OCI-LY7 (cell line): Measurements from ENCODE around the gene BMAL1.

Experiments
- EZH2phosphoT487 ChIP-seq: fragments of 200-600 bp; sonication (generic); IDR thresholded peaks from 2 replicates; pipeline ENCODE4 v1.6.1; 2018; ENCODE audit warnings: low read depth, borderline replicate concordance, mild to moderate bottlenecking, mixed run types, antibody characterized with exemption, low read length, moderate library complexity, mixed read lengths
- TF ChIP-seq, protein P1 (sequence below): fragments of 200-600 bp; sonication (generic); conservative IDR thresholded peaks from 2 replicates; pipeline ENCODE4 v1.5.1; 2014; ENCODE audit warnings: mild to moderate bottlenecking, antibody characterized with exemption, low read length, moderate library complexity, mixed read lengths

DNA sequence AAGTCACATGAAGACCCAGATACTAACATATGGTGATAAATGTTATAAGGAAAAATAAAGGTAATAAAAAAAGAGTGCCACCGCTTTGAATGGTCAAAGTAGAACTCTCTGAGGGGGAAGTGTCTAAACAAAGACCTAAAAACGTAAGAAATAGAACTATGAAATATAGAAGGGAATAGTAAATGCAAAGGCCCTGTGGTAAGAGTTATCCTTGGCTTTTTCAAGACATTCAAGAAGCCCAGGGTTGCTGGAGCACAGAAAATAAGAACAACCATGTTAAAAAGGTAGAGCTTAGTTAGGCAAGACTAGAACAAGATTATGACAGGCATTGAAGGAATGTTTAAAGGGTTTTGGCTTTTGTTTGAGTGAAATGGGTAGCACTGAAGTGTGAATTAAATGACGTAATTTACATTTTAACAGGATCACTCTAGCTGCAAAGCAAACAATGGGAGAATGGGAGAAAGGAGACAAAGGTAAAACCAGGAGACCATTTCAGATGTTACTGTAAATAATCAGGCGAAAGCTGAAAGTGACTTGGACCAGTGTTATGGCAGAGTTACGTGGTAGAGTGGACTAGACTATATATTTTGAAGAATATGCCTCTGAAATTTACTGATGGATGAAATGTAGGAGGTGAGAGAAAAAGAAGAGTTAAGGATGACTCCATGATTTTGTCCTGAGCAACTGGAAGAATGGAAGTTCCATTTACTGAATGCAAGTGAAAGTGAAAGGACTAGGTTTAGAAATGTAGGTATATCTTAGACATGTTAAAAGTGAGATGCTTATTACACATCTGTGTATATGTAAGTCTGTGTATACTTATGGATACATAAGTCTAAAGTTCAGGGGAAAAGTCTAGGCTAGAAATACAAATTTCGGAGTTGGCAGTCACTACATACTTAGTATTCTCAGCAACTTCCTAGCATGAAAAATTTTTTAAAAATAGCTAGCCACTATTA, 156.9 kb downstream of the BMAL1 start:
- TF ChIP-seq, protein P1, sequence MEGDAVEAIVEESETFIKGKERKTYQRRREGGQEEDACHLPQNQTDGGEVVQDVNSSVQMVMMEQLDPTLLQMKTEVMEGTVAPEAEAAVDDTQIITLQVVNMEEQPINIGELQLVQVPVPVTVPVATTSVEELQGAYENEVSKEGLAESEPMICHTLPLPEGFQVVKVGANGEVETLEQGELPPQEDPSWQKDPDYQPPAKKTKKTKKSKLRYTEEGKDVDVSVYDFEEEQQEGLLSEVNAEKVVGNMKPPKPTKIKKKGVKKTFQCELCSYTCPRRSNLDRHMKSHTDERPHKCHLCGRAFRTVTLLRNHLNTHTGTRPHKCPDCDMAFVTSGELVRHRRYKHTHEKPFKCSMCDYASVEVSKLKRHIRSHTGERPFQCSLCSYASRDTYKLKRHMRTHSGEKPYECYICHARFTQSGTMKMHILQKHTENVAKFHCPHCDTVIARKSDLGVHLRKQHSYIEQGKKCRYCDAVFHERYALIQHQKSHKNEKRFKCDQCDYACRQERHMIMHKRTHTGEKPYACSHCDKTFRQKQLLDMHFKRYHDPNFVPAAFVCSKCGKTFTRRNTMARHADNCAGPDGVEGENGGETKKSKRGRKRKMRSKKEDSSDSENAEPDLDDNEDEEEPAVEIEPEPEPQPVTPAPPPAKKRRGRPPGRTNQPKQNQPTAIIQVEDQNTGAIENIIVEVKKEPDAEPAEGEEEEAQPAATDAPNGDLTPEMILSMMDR: no peak
- no peak for TF ChIP-seq EZH2phosphoT487
